GM18526 (cell line): ENCODE results near the gene TUBGCP2.

Experiments used
- POLR2A ChIP-seq: IDR thresholded peaks from 3 replicates; pipeline ENCODE4 v1.6.1; 2011; ENCODE audit not compliant: insufficient read length; ENCODE audit errors: extremely low read depth

TUBGCP2 gene

GRCh38 chr10:133258818-133259601 lies 49.7 kb downstream of the TUBGCP2 start:
- TF ChIP-seq POLR2A, result no peak

DNA sequence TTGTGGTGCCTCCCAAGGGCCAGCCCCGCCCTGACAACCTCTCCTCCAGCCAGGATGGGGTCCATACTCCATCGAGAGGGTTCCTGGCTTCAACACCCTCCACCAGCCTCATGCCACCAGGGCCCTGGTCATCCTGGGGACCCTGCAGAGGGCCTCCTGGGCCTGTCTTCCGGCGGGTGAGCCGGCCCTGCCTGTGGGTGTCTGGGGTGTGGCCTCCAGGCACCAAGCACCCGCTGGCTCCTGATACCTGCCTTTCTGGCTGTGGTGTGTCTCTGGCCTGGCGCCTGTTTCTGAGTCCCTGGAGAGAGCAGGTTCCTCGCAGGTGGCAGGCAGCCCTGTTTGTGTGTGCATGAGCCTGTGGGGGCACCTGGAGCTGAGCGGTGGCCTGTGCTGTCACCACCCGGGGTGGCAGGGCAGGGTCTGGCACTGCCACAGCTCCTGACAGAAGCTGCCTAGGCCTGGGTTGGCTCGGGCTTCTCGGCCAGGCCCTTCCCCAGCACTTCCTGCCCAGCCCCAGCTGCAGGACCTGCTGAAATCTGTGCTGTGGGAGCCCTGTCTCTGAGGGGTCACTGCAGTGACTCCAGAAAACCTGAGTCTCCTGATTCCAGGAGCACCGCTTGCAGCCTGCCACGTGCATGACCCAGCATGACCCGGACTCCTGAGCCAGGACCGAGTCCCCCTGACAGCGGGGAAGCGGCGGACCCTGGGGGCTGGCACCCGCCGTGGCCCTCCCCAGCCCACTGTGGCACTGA lies 50.4 kb downstream of the TUBGCP2 start:
- TF ChIP-seq POLR2A, result peak; percentile 8

DNA sequence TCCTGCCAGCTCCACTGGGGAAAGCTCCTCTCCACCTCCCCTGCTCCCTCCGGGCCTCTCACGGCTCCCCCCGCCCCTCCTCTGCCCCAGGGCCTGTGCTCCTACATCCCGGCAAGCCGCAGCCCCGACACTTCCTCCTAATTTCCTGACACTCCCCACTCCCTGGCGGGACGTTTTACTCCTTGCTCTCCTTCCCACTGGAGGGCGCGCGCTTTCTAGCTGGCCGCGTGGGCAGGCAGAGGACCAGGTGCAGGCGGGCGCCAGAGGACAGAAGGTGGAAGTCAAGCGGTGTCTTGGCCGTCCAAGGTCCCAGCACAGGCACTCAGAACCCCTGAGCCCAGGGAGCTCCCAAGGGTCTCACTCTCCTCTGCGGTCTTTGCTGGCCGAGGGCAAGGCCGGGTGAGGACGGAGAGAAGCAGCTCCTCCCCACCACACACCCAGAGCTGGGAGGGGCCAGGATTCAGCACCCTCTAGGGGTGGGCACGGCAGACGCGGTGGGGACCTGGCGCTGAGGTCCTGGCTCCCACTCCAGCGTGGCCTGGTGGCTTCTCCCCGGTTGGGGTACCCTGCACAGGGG lies 51.1 kb downstream of the TUBGCP2 start:
- TF ChIP-seq POLR2A, result no peak

DNA sequence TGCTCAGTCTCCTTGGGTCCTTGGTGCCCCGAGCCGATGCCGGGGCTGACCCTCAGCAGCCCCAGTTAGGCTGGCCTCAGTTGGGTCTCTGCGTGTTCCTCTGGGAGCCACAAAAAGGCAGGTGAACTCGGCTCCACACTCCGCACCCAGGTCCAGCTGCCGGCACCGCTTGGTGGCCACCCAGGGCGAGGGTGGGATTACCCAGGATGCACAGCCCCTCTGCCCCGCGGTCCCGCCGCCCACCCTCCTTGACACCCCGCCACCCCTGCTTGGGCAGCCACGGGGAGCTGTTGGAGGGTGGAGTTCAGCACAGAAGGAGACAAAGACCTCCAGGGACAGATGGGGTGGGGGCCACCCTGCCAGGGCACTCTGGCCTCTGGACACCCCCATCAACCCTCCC lies 53.3 kb downstream of the TUBGCP2 start:
- no peak for TF ChIP-seq POLR2A

DNA sequence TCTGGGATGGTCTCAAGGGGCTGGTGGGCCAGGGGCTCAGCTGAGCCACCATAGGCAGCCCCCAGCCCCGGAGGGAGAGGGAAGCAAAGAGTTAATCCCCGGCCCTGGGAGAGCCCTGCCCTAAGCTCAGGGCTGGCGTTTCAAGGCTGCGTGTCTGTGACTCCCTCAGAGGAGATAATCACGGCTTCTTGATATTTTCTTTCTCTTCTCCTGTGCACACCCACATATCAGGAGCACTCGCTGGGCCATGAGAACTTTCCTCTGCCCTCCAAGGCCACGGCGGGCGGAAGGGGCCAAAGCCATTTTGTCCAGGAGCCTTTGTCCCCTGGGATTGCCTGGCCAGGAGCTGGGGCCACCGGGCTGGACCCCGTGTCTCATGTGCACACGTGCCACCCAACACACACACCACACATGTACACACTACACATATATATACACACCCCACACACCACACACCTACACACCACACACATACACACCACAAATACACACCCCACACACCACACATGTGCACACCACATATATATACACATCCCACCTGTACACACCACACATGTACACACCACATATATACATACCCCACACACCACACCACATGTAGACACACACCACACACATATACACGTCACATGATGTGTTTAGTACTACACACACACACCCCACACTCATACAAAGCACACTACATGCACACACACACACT lies 54.1 kb downstream of the TUBGCP2 start:
- no peak for TF ChIP-seq POLR2A

GRCh38 chr10:133253361-133253955 lies 55.2 kb downstream of the TUBGCP2 start:
- TF ChIP-seq POLR2A, result no peak

- TF ChIP-seq POLR2A, result no peak
Observed at GRCh38 chr10:133252223-133252552, 56.5 kb downstream of the TUBGCP2 start.

DNA sequence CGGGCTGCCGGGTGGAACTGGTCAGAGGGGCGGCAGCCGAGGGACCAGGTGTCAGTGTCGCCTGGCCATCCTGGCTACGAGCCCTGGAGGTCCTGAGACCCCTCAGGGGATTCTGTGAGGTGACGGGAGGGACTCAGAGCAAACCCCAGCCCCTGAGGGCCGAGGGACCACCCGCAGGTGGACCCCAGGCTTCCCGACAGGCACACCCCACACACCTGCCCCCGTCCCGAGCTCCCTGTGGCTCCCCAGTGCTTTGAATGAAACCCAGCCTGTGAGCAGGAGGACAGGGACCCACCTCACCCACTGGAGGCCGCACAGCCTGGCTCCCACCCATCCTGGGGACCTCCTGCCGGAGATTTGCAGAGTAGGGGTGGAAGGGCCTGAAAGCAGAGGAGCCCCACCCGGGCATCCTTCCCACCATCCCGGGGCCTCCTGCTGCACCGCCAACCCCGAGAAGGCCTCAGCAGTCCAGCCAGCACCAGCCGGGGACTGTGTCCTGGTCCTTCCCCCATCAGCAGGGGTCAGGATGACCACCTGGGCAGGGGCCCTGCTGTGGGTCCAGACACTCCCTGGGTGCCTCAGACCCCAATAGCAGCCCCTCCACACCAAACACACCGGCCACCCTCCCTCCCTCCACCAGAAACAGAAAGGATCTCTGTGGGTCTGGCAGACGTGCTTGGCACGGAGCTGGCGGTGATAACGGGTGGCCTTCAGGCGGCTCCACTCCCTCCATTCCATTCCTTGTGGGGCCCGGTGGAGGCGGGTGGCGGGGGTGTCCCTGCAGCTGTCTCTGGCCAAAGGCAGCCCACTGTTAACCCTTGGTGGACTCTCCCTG lies 57.1 kb downstream of the TUBGCP2 start:
- no peak for TF ChIP-seq POLR2A

DNA sequence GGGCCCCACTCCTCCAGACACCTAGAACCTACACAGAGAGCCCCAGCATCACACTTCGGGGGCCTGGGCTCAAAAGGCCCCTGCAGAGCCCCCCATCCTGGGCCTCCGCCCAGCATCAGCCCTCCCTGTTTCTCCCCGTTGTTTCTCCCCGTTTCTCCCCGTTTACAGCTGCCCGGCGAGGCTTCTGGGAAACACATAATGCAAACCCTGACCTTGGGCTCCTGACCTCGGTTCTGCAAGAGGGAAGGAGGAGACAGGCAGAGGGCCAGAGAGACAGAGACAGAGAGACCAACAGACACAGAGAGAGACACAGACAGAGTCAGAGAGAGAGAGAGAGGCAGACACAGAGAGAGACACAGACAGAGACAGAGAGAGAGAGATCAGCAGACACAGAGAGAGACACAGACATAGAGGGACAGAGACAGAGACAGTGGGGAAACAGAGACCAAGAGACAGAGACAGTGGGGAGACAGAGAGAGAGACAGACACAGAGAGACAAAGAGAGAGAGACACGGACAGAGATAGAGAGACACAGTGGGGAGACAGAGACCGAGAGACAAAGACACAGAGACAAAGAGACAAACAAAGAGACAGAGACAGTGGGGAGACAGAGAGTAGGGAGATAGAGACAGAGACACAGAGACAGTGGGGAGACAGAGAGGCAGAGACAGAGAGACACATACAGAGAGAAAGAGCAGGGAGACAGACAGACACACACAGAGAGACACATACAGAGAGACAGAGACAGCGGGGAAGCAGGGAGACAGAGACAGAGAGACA lies 58.5 kb downstream of the TUBGCP2 start:
- TF ChIP-seq POLR2A, result no peak

DNA sequence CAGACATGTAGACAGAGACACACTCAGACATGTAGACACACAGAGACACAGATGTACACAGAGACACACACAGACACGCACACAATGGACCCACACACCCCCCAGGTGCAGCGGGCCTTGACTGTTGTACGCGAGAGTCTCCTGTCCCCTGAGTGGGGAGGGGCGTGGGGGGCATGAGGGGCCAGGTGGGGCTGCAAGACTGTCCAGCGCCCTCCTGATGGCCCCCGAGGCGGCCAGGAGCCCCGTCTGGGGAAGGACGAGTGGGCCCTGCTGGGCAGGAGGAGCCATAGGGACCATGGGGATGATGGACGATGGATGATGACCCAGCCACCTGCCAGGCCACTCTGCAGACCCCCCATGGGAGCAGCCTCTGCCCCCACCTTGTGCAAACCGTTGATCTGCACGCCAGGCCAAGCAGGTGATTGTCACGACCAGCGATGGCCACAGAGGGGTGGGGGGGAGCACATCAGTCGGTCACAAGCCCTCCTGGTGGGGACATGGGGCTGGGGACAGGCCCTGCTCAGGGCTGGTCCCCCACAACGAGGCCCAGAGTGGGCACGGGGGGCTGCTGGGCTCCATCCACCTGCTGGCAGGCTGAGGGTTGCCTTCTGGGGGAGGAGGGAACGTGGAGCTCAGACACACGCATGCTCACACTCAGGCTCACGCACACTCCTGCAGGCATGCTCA lies 59.4 kb downstream of the TUBGCP2 start:
- TF ChIP-seq POLR2A, result no peak

- no peak for TF ChIP-seq POLR2A
Observed at GRCh38 chr10:133248334-133248715, 60.3 kb downstream of the TUBGCP2 start.

GRCh38 chr10:133247681-133248333 lies 60.9 kb downstream of the TUBGCP2 start:
- TF ChIP-seq POLR2A, result no peak

DNA sequence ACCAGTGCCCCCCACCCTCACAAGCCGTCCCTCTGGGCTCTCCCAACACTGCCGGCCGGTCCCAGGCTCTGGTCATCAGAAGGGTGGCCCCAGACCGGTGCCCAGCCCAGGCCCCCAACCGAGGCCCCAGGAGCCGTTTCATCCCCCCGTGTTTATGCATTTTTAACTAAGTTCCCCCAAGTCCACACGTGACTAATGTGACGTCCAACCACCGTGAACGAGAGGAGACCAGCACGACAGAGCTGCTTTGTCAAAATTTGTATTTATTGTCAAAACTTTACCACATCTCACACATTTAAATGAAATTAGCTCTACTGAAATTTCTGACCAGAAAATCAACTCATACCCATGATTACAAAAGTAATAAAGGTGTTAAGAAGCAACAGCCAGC lies 62.4 kb downstream of the TUBGCP2 start:
- no peak for TF ChIP-seq POLR2A
